Right cardiac atrium (tissue), 5 donors: ENCODE results near the gene MYOCD. TPM values are rescaled to one million over a fixed set of nuclear protein-coding genes. Genes with fewer than 3 reads are reported as not detected.

Experiments used
- ATAC-seq, 2 donors: fragments of 200-7000 bp; cut with Tn5 transposase; one replicate each; pipeline versions ENCODE4 v1.8.0 to v1.9.1; 2020; ENCODE audit warnings: moderate library complexity in 2 of 2, mild to moderate bottlenecking in 1 of 2
- DNase-seq, 3 donors: peaks; one replicate each; pipeline ENCODE4 v3.0.0-alpha.2; 2020
- H3K27ac ChIP-seq: one replicate; pipeline ENCODE4 v1.5.1; 2013; ENCODE audit warnings: mild to moderate bottlenecking, low read length, control low read depth, moderate library complexity
- H3K27me3 ChIP-seq: one replicate; pipeline ENCODE4 v1.6.1; 2013; ENCODE audit not compliant: control insufficient read depth, insufficient read depth
- H3K4me1 ChIP-seq: one replicate; pipeline ENCODE4 v1.6.1; 2013; ENCODE audit warnings: low read length; ENCODE audit not compliant: control insufficient read depth, insufficient read depth
- H3K4me3 ChIP-seq: one replicate; pipeline ENCODE4 v1.5.1; 2013; ENCODE audit warnings: low read length, control low read depth
- H3K9me3 ChIP-seq: one replicate; pipeline ENCODE4 v1.6.1; 2013; ENCODE audit warnings: low read length; ENCODE audit not compliant: control insufficient read depth
- WGBS: extraction: QIAGEN DNeasy Blood & Tissue Kit; methylation state at CpG from one replicate; pipeline ENCODE4 v1.1.7; 2013; 5-methylcytosine and 5-hydroxymethylcytosine counted together
- intact Hi-C, 4 donors: fragments of 100-400 bp; cut with DNase I; formaldehyde crosslinking; loops; one replicate each; pipeline versions ENCODE4 v1.11.0 to v1.14.0; 2022 to 2023
- polyA plus RNA-seq: library from polyadenylated mRNA; stranded (reverse); fragments of 200-250 nt; gene quantifications from one replicate; pipeline ENCODE4 v1.2.3, GENCODE V29; 2013
- total RNA-seq, 4 donors: library from RNA; stranded (reverse); fragmentation: NEBNext Ultra II Directional; extraction: Animal tissue kit (Norgen Biotek cat#: 25700); gene quantifications; one replicate each; pipeline ENCODE4 v1.2.1, GENCODE V29; 2021
- donor health status: healthy with polysubstance abuse.
- donor health status: DM: no; HTN: yes; CAD: no.
- donor health status: DM: no; HTN: no; CAD: no.
- donor health status: DM: no; HTN: yes; CAD: no; lungs with severe emphysema.
- donor health status: DM: yes; HTN: yes; CAD: no.

The MYOCD gene
- total and polyA plus RNA-seq, 5 donors = 12.9 to 65.3 (median 50.7) TPM

DNA sequence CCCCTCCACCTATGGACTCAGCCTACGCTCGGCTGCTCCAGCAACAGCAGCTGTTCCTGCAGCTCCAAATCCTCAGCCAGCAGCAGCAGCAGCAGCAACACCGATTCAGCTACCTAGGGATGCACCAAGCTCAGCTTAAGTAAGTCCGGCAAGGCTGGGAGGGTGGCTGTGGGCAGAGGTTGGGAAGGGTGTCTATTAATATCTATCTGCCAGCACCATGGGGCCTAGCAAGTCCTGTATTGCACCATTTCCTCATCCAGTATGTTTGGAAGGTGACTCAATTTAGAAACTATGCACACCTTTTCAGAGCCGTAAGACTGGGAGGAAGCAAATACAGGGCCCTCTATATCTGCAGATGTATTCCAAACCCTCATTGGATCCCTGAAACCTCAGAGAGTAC lies 78.6 kb downstream of the MYOCD start:
- no peaks in the 10 kb centered on the region for H3K9me3 ChIP-seq
- H3K27ac ChIP-seq = peak overlapping the region; percentile 99
- H3K27me3 ChIP-seq = no peaks in the 10 kb centered on the region
- peaks cover 2% of the 10 kb centered on the region for H3K4me1 ChIP-seq
- DNase-seq (peak in 2 of 3 donors; percentile 64 to 67), ATAC-seq (peak; percentile 84 to 89)
- intact Hi-C loops = loop anchor here in 3 of 4 donors (5.0 kb wide), 3 partner anchors 72 to 197 kb away; partner anchors contain the start of gene MYOCD (in 1 of the 3)
- no peak overlapping the region for H3K4me3 ChIP-seq
- 62% methylated on average over 5 of the region's 5 CpGs for WGBS

DNA sequence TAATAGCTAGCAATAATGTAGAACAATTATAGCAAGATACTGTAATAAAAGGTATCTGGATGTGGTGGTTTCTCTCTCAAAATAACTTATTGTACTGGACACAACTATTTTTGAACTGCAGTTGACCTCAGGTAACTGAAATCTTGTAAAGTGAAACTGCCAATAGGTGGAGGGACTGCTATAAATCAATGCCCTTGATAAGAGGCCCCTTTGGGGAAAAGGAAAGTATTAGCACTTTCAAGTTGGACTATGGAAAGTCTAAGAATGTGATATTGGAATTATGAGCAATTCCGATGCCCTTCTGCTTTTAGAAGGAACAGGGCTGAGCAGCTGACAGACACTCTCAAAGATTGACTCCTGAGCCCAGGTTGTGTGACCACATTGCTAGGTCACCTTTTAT lies 79.1 kb downstream of the MYOCD start:
- DNase-seq (no peak), ATAC-seq (no peak)
- H3K27me3 ChIP-seq = no peaks in the 10 kb centered on the region
- H3K27ac ChIP-seq = no peak overlapping the region
- H3K9me3 ChIP-seq = no peaks in the 10 kb centered on the region
- H3K4me3 ChIP-seq = no peak overlapping the region
- intact Hi-C loops = loop anchor here in 3 of 4 donors (5.0 kb wide), 3 partner anchors 72 to 197 kb away; partner anchors contain the start of gene MYOCD (in 1 of the 3)
- peaks cover 2% of the 10 kb centered on the region for H3K4me1 ChIP-seq
- WGBS = 93% methylated on average over 1 of the region's 1 CpG

- Histone ChIP-seq H3K27me3 (no peaks in the 10 kb centered on the region), H3K27ac (no peak overlapping the region), H3K4me3 (no peak overlapping the region), H3K9me3 (no peaks in the 10 kb centered on the region), H3K4me1 (peaks cover 2% of the 10 kb centered on the region)
- intact Hi-C loops = no loop called here
- ATAC-seq (no peak), DNase-seq (no peak)
- WGBS = 73% methylated on average over 7 of the region's 7 CpGs
These were observed 79.8 kb downstream of the MYOCD start for GRCh38 chr17:12745486-12745885.

- Histone ChIP-seq H3K4me1 (no peaks in the 10 kb centered on the region), H3K4me3 (no peak overlapping the region), H3K27ac (no peak overlapping the region), H3K9me3 (no peaks in the 10 kb centered on the region), H3K27me3 (no peaks in the 10 kb centered on the region)
- DNase-seq (no peak), ATAC-seq (no peak)
- intact Hi-C loops = no loop called here
These were observed 91.1 kb downstream of the MYOCD start for GRCh38 chr17:12756786-12757185.

- Histone ChIP-seq H3K27me3 (no peaks in the 10 kb centered on the region), H3K4me1 (no peaks in the 10 kb centered on the region), H3K9me3 (no peaks in the 10 kb centered on the region), H3K27ac (no peak overlapping the region), H3K4me3 (no peak overlapping the region)
- no peak for ATAC-seq
- intact Hi-C loops = no loop called here
- 88% methylated on average over 2 of the region's 2 CpGs for WGBS
- no peak for DNase-seq
These were observed 93.4 kb downstream of the MYOCD start for GRCh38 chr17:12759090-12759489.

GRCh38 chr17:12765548-12765947 lies 99.9 kb downstream of the MYOCD start:
- H3K9me3 ChIP-seq = no peaks in the 10 kb centered on the region
- intact Hi-C loops = no loop called here
- ATAC-seq = peak; percentile 82 to 88
- no peaks in the 10 kb centered on the region for H3K27me3 ChIP-seq
- WGBS = 27% methylated on average over 6 of the region's 6 CpGs
- DNase-seq = peak in 1 of 3 donors; percentile 43
- no peaks in the 10 kb centered on the region for H3K4me1 ChIP-seq
- H3K27ac ChIP-seq = no peak overlapping the region
- H3K4me3 ChIP-seq = no peak overlapping the region

DNA sequence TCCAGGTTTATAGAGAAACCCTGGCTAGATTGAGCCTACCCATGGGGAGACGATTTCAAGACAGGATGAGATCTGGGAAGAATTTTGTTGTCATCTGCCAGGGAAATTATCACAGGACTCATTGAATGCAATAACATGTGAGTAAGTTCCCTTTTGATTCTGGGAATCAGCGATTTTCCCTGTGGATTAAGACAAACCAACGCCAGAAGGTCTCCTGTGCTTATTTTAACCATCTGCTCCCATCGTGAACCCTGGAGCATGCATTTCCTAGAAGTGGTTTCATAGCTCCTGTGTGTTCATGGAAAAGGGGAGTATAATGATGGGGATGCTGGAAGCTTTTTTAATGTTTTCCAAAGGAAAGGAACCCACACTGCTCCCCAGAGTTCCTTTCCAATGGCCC lies 102.6 kb downstream of the MYOCD start:
- H3K27ac ChIP-seq = no peak overlapping the region
- DNase-seq (no peak), ATAC-seq (no peak)
- intact Hi-C loops = no loop called here
- no peaks in the 10 kb centered on the region for H3K4me1 ChIP-seq
- no peaks in the 10 kb centered on the region for H3K9me3 ChIP-seq
- H3K27me3 ChIP-seq = no peaks in the 10 kb centered on the region
- no peak overlapping the region for H3K4me3 ChIP-seq
- WGBS = 44% methylated on average over 4 of the region's 4 CpGs

DNA sequence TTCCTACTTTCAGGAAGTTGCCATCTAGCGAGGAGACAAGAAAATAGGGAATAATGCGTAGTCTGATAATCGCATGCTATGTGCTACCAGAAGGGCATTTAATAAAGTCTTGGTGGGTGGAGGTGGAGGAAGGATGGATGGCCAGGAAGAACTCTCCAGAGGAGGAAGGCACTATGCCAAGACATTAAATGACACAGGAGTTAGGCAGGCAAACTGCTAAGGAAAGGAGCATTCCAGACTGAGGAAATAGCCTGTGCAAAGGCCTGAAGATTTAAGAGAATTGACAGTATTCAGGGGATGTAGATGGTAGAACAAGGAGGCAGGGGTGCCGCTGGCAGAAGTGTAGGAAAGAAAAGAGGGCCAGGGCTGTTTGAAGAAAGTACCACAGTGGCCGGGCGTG lies 104.3 kb downstream of the MYOCD start:
- no peak for DNase-seq
- Histone ChIP-seq H3K4me3 (no peak overlapping the region), H3K4me1 (no peaks in the 10 kb centered on the region), H3K27me3 (no peaks in the 10 kb centered on the region), H3K27ac (no peak overlapping the region), H3K9me3 (no peaks in the 10 kb centered on the region)
- ATAC-seq = no peak
- intact Hi-C loops = no loop called here
- 93% methylated on average over 6 of the region's 6 CpGs for WGBS

DNA sequence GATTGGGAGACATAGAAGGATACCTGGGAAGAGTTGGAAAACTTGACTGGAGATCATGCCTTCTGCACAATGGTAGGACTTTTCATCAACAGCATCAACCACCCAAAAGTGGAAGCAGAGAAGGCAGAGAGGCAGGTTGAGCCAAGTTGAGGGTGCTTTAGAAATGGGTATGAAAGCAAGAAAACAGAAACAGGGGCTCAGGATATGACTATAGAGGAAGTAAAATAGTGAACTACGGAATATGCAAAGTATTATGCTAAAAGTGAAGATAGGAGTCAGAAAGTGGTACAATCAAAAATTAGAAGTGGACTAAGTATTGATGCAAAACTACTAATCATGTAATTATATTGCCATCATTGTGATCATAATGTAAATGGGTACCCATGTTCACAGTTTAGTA lies 107.5 kb downstream of the MYOCD start:
- H3K27me3 ChIP-seq = no peaks in the 10 kb centered on the region
- DNase-seq (no peak), ATAC-seq (no peak)
- 71% methylated on average over 1 of the region's 1 CpG for WGBS
- no peaks in the 10 kb centered on the region for H3K9me3 ChIP-seq
- H3K27ac ChIP-seq = no peak overlapping the region
- no peaks in the 10 kb centered on the region for H3K4me1 ChIP-seq
- intact Hi-C loops = no loop called here
- no peak overlapping the region for H3K4me3 ChIP-seq

GRCh38 chr17:12789075-12789480 lies 123.4 kb downstream of the MYOCD start:
- H3K4me1 ChIP-seq = no peaks in the 10 kb centered on the region
- intact Hi-C loops = no loop called here
- H3K4me3 ChIP-seq = peak overlapping the region; percentile 64
- no peak for ATAC-seq
- under 1% methylated on average over 16 of the region's 16 CpGs for WGBS
- DNase-seq = no peak
- H3K9me3 ChIP-seq = no peaks in the 10 kb centered on the region
- H3K27ac ChIP-seq = no peak overlapping the region
- H3K27me3 ChIP-seq = no peaks in the 10 kb centered on the region

GRCh38 chr17:12789481-12790248 lies 124.0 kb downstream of the MYOCD start, which contains the start of gene ARHGAP44:
Gene ARHGAP44, plus strand, starts transcription at chr17:12789498. Its CDS starts 341 bp downstream, at chr17:12789839.
- peak within 1 kb of the TSS; percentile 64 for H3K4me3 ChIP-seq
- ATAC-seq = peak; percentile 96
- intact Hi-C loops = no loop called here
- H3K4me1 ChIP-seq = no peaks in the 10 kb centered on the region
- H3K27me3 ChIP-seq = no peaks in the 10 kb centered on the region
- no peaks in the 10 kb centered on the region for H3K9me3 ChIP-seq
- H3K27ac ChIP-seq = peak within 1 kb of the TSS; percentile 49
- WGBS = under 1% methylated on average over 86 of the region's 86 CpGs
- peak; percentile 77 to 90 (median 89) for DNase-seq
